SK-N-SH (cell line): ENCODE measurements around the gene PPP2R5D. TPM values are rescaled to one million over a fixed set of nuclear protein-coding genes. Genes with fewer than 3 reads are reported as not detected.

Experiments used
- CTCF ChIA-PET: fragments of 300-600, 350-600 bp; formaldehyde crosslinking; extraction: SDS; loops from one replicate; lab custom pipeline; 2021; lab: Yijun Ruan, JAX
- POLR2A ChIA-PET: fragments of 350-600 bp; sonication (Branson Sonifier 250); formaldehyde crosslinking; extraction: SDS; loops from one replicate; lab custom pipeline; 2020; ENCODE audit warnings: antibody characterized with exemption, inconsistent platforms; lab: Yijun Ruan, JAX
- DNase-seq: peaks from one replicate; pipeline ENCODE4 v3.0.0; 2012
- H2AFZ ChIP-seq: fragments of 200-600 bp; sonication (generic); 2 replicates; pipeline ENCODE4 v1.8.1; 2016; ENCODE audit warnings: antibody characterized with exemption, mild to moderate bottlenecking, low read depth
- H3F3A ChIP-seq: fragments of 200-600 bp; sonication (generic); replicated peaks from 2 replicates; pipeline ENCODE3; 2016; ENCODE audit warnings: antibody characterized with exemption, mild to moderate bottlenecking; ENCODE audit not compliant: insufficient read depth
- H3K27ac ChIP-seq, 2 experiments: fragments of 200-500 bp in 1 of 2; fragments of 200-600 bp in 1 of 2; sonication (Bioruptor generic) in 1 of 2; sonication (generic), shearing (Covaris generic) in 1 of 2; 2 replicates each; pipeline versions ENCODE4 v1.5.1 to v1.6.1; 2014 to 2016; ENCODE audit warnings: low read depth in 2 of 2, inconsistent platforms in 1 of 2, low read length in 1 of 2, mild to moderate bottlenecking in 1 of 2, mixed read lengths in 1 of 2
- H3K27me3 ChIP-seq: fragments of 200-600 bp; sonication (generic), shearing (Covaris generic); 2 replicates; pipeline ENCODE4 v1.6.1; 2016; ENCODE audit warnings: mixed run types; ENCODE audit not compliant: insufficient read depth
- H3K36me3 ChIP-seq, 2 experiments: fragments of 200-500 bp in 1 of 2; fragments of 200-600 bp in 1 of 2; sonication (Bioruptor generic) in 1 of 2; sonication (generic) in 1 of 2; replicated peaks in 1 of 2; 2 replicates each; pipeline versions ENCODE3 to v1.5.1; 2014 to 2016; ENCODE audit warnings: low read length in 1 of 2, mild to moderate bottlenecking in 1 of 2; ENCODE audit not compliant: insufficient read depth in 2 of 2, control insufficient read depth in 1 of 2
- H3K4me1 ChIP-seq, 2 experiments: fragments of 200-500 bp in 1 of 2; fragments of 200-600 bp in 1 of 2; sonication (Bioruptor generic) in 1 of 2; sonication (generic), shearing (Covaris generic) in 1 of 2; 2 replicates each; pipeline versions ENCODE4 v1.5.1 to v1.6.1; 2014 to 2016; ENCODE audit warnings: low read depth in 1 of 2, low read length in 1 of 2, mixed run types in 1 of 2; ENCODE audit not compliant: insufficient read depth in 2 of 2, control insufficient read depth in 1 of 2
- H3K4me2 ChIP-seq: fragments of 200-600 bp; sonication (generic), shearing (Covaris generic); 2 replicates; pipeline ENCODE4 v1.6.1; 2017; ENCODE audit warnings: mixed run types
- H3K4me3 ChIP-seq, 2 experiments: fragments of 200-500 bp in 1 of 2; fragments of 200-600 bp in 1 of 2; sonication (Bioruptor generic) in 1 of 2; sonication (generic), shearing (Covaris generic) in 1 of 2; 2 replicates each; pipeline versions ENCODE4 v1.5.1 to v1.8.1; 2014 to 2016; ENCODE audit warnings: low read depth in 2 of 2, inconsistent platforms in 1 of 2, low read length in 1 of 2, mild to moderate bottlenecking in 1 of 2, mixed read lengths in 1 of 2, moderate library complexity in 1 of 2
- H3K79me2 ChIP-seq: fragments of 200-600 bp; sonication (generic); 2 replicates; pipeline ENCODE4 v1.8.1; 2017; ENCODE audit warnings: mild to moderate bottlenecking; ENCODE audit not compliant: insufficient read depth
- H3K9ac ChIP-seq: fragments of 200-600 bp; sonication (generic); 2 replicates; pipeline ENCODE4 v1.6.1; 2017; ENCODE audit warnings: mixed run types
- H3K9me2 ChIP-seq: fragments of 200-600 bp; sonication (generic); 2 replicates; pipeline ENCODE4 v1.6.1; 2017; ENCODE audit warnings: mixed run types
- H3K9me3 ChIP-seq: fragments of 200-600 bp; sonication (generic); 2 replicates; pipeline ENCODE4 v1.6.1; 2017; ENCODE audit warnings: mixed run types, mild to moderate bottlenecking, moderate library complexity
- H4K20me1 ChIP-seq: fragments of 200-600 bp; sonication (generic); 2 replicates; pipeline ENCODE4 v1.6.1; 2017; ENCODE audit warnings: mild to moderate bottlenecking, mixed run types; ENCODE audit not compliant: insufficient read depth
- CHD2 ChIP-seq: fragments of 150-350 bp; IDR thresholded peaks from 2 replicates; pipeline ENCODE4 v1.6.1; 2018; ENCODE audit warnings: low read length; ENCODE audit not compliant: partially characterized antibody
- ELF1 ChIP-seq: IDR thresholded peaks from 2 replicates; pipeline ENCODE4 v1.4.0; 2012
- FOSL2 ChIP-seq: IDR thresholded peaks from 2 replicates; pipeline ENCODE4 v1.4.0; 2012; ENCODE audit warnings: low read depth, mild to moderate bottlenecking, moderate library complexity, borderline replicate concordance
- FOXM1 ChIP-seq: IDR thresholded peaks from 2 replicates; pipeline ENCODE4 v1.4.0; 2012; ENCODE audit warnings: low read depth, mild to moderate bottlenecking
- GABPA ChIP-seq: IDR thresholded peaks from 2 replicates; pipeline ENCODE4 v1.4.0; 2012; ENCODE audit warnings: low read depth, mild to moderate bottlenecking
- JUND ChIP-seq: IDR thresholded peaks from 2 replicates; pipeline ENCODE4 v1.4.0; 2012
- MEF2A ChIP-seq: IDR thresholded peaks from 2 replicates; pipeline ENCODE4 v1.4.0; 2012; ENCODE audit warnings: low read depth, borderline replicate concordance
- NFIC ChIP-seq: IDR thresholded peaks from 2 replicates; pipeline ENCODE4 v1.4.0; 2012; ENCODE audit warnings: borderline replicate concordance
- NRF1 ChIP-seq: IDR thresholded peaks from 2 replicates; pipeline ENCODE4 v1.6.1; 2012; ENCODE audit warnings: low read depth, mild to moderate bottlenecking, low read length
- POLR2AphosphoS5 ChIP-seq: IDR thresholded peaks from 2 replicates; pipeline ENCODE4 v1.6.1; 2012; ENCODE audit warnings: low read depth, low read length
- RAD21 ChIP-seq: IDR thresholded peaks from 2 replicates; pipeline ENCODE4 v1.6.1; 2012; ENCODE audit warnings: mild to moderate bottlenecking, low read length
- RFX5 ChIP-seq: IDR thresholded peaks from 2 replicates; pipeline ENCODE4 v1.6.1; 2012; ENCODE audit warnings: mild to moderate bottlenecking, improper control_type of control experiment, low read length
- RXRA ChIP-seq: IDR thresholded peaks from 2 replicates; pipeline ENCODE4 v1.4.0; 2012; ENCODE audit warnings: low read depth, mild to moderate bottlenecking, borderline replicate concordance
- SIN3A ChIP-seq: IDR thresholded peaks from 2 replicates; pipeline ENCODE4 v1.6.1; 2012; ENCODE audit warnings: low read depth, mild to moderate bottlenecking, low read length, moderate library complexity, borderline replicate concordance
- SMC3 ChIP-seq: IDR thresholded peaks from 2 replicates; pipeline ENCODE4 v1.6.1; 2012; ENCODE audit warnings: low read depth, low read length, improper control_type of control experiment
- TAF1 ChIP-seq: IDR thresholded peaks from 2 replicates; pipeline ENCODE4 v1.6.1; 2012; ENCODE audit warnings: low read depth, mild to moderate bottlenecking, low read length, moderate library complexity, borderline replicate concordance
- TEAD4 ChIP-seq: IDR thresholded peaks from 2 replicates; pipeline ENCODE4 v1.4.0; 2012; ENCODE audit warnings: mild to moderate bottlenecking, borderline replicate concordance; ENCODE audit not compliant: insufficient read depth
- YY1 ChIP-seq: IDR thresholded peaks from 2 replicates; pipeline ENCODE4 v1.4.0; 2012; ENCODE audit warnings: low read depth, mild to moderate bottlenecking
- WGBS: methylation state at CpG from one replicate; pipeline ENCODE4 v1.1.6; 2017; ENCODE audit warnings: low lambda C conversion rate; 5-methylcytosine and 5-hydroxymethylcytosine counted together
- polyA plus RNA-seq, 3 experiments: library from polyadenylated mRNA; depleted of rRNA; stranded (reverse); fragments of >200 nt; gene quantifications; 2 replicates each; pipeline ENCODE4 v1.2.3, GENCODE V29; 2012
- TF ChIP-seq, protein P1 (sequence below): IDR thresholded peaks from 2 replicates; pipeline ENCODE4 v1.4.0; 2012; ENCODE audit warnings: low read depth, borderline replicate concordance
- TF ChIP-seq, protein P2 (sequence below): IDR thresholded peaks from 2 replicates; pipeline ENCODE4; 2012
- TF ChIP-seq, protein P3 (sequence below): fragments of 150-350 bp; IDR thresholded peaks from 2 replicates; pipeline ENCODE4 v1.6.1; 2016; ENCODE audit warnings: mild to moderate bottlenecking, low read depth, low read length
- TF ChIP-seq, protein P4 (sequence below): IDR thresholded peaks from 2 replicates; pipeline ENCODE4 v1.4.0; 2012; ENCODE audit warnings: low read depth, borderline replicate concordance
- TF ChIP-seq, protein P5 (sequence below): IDR thresholded peaks from 2 replicates; pipeline ENCODE4 v1.4.0; 2012; ENCODE audit warnings: low read depth
- TF ChIP-seq, protein P6 (sequence below): fragments of 200-600 bp; sonication (generic); IDR thresholded peaks from 2 replicates; pipeline ENCODE4 v1.6.1; 2017; ENCODE audit warnings: antibody characterized with exemption, mild to moderate bottlenecking, moderate library complexity

The PPP2R5D gene
- polyA plus RNA-seq, 1 of the 3 experiments (the other 2 are of a cell fraction): 37.6 TPM

DNA sequence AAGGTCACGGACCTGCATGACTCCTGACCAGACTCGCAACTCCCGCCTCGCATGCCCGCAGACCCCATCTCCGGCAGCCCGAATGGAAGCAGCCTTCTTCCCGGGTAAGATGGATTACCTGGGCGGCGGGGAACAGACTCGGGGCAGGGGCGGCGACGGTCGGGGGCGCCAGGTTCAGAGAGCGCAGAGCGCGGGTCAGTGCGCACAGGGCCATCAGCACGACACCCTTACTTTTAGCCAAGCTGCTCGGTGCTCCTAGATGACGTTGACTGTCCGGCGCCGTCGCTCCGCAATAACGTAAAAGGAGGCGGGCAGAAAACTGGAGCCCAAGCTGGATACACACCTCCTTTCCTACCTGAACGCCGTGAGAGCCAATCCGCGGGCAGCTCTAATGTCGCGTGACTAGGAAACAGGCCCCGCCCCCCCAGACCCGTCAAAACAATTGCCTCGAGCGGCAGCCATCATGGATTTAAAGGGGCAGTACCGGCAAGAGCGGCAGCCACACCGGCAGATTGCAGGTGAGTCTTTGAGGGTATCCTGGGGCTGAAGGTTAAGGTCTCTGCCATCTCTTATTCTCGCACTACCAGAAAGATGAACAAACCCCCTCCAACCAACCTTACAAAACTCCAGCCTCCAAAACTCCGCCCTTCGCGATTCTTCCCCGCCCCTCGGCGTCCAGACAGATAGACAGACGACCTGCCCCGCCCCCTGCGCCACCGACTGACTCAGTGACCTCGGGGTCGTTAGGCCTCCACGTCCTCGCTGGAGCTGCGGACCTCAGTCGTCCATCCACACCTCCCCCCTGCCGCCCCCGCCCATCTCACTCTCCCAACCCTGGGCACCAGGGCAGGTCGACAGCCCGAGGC is 75.0 kb downstream of the PPP2R5D start, which contains the start of the genes KLC4 and MRPL2:
Gene KLC4, plus strand, starts transcription at position 464 of the 866 bp plus-strand sequence. CDS start 1,705 bp downstream, outside the sequence.
Gene MRPL2, minus strand, starts transcription at position 267 of the 866 bp plus-strand sequence. Its CDS starts 53 bp downstream, at position 214.
- peak within 1 kb of the TSS; percentile 85 for H2AFZ ChIP-seq
- peak within 1 kb of the TSS; percentile 90 to 92 for H3K4me3 ChIP-seq
- H3K9ac ChIP-seq: peak within 1 kb of the TSS; percentile 91
- H3K4me2 ChIP-seq: peak within 1 kb of the TSS; percentile 91
- peak; percentile 98 for DNase-seq
- no peaks in the 10 kb centered on the region for H3K9me2 ChIP-seq
- H3K9me3 ChIP-seq: no peaks in the 10 kb centered on the region
- H4K20me1 ChIP-seq: no peaks in the 10 kb centered on the region
- peaks cover 7 to 14% of the 10 kb centered on the region in 2 experiments for H3K36me3 ChIP-seq
- peaks cover 37% of the 10 kb centered on the region for H3K79me2 ChIP-seq
- peaks cover 9% of the 10 kb centered on the region for H3F3A ChIP-seq
- peaks cover 0 to 14% of the 10 kb centered on the region in 2 experiments; a peak in 3 of 4 replicates for H3K4me1 ChIP-seq
- peak within 1 kb of the TSS; percentile 63 to 86 for H3K27ac ChIP-seq
- no peaks in the 10 kb centered on the region for H3K27me3 ChIP-seq
- ChIA-PET CTCF (interaction anchor here (1.5 to 2.7 kb wide), 3 partner anchors 11 to 84 kb away, joined by 4 to 14 read pairs (median 12); partner anchors contain the start of gene PTK7), POLR2A (interaction anchor here (0.7 to 2.7 kb wide), 7 partner anchors 17 to 169 kb away, joined by 3 to 9 read pairs (median 4); partner anchors contain the start of genes KLHDC3, MEA1, PEX6 and PTK7)
- under 1% methylated on average over 24 of the region's 64 CpGs for WGBS
- TF ChIP-seq CHD2 (peak; percentile 91), MEF2A (no peak), RFX5 (no peak), ELF1 (no peak), NRF1 (no peak), TAF1 (peak; percentile 45; the same call in 1 of the 2 replicates), GABPA (peak; percentile 34; the same call in 1 of the 2 replicates), YY1 (peak; percentile 96), NFIC (no peak), TEAD4 (no peak), FOXM1 (no peak), SMC3 (no peak), RXRA (no peak), JUND (no peak), RAD21 (no peak), POLR2AphosphoS5 (peak; percentile 90), FOSL2 (no peak), SIN3A (peak; percentile 74; the same call in 1 of the 2 replicates)
- TF ChIP-seq, protein P1, sequence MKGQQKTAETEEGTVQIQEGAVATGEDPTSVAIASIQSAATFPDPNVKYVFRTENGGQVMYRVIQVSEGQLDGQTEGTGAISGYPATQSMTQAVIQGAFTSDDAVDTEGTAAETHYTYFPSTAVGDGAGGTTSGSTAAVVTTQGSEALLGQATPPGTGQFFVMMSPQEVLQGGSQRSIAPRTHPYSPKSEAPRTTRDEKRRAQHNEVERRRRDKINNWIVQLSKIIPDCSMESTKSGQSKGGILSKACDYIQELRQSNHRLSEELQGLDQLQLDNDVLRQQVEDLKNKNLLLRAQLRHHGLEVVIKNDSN: peak; percentile 78
- TF ChIP-seq, protein P2, sequence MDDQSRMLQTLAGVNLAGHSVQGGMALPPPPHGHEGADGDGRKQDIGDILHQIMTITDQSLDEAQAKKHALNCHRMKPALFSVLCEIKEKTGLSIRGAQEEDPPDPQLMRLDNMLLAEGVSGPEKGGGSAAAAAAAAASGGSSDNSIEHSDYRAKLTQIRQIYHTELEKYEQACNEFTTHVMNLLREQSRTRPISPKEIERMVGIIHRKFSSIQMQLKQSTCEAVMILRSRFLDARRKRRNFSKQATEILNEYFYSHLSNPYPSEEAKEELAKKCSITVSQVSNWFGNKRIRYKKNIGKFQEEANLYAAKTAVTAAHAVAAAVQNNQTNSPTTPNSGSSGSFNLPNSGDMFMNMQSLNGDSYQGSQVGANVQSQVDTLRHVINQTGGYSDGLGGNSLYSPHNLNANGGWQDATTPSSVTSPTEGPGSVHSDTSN: peak; percentile 83
- TF ChIP-seq, protein P3, sequence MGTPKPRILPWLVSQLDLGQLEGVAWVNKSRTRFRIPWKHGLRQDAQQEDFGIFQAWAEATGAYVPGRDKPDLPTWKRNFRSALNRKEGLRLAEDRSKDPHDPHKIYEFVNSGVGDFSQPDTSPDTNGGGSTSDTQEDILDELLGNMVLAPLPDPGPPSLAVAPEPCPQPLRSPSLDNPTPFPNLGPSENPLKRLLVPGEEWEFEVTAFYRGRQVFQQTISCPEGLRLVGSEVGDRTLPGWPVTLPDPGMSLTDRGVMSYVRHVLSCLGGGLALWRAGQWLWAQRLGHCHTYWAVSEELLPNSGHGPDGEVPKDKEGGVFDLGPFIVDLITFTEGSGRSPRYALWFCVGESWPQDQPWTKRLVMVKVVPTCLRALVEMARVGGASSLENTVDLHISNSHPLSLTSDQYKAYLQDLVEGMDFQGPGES: 0 out of 2 replicates have a peak, but pooled peaks have one; percentile 1
- TF ChIP-seq, protein P4, sequence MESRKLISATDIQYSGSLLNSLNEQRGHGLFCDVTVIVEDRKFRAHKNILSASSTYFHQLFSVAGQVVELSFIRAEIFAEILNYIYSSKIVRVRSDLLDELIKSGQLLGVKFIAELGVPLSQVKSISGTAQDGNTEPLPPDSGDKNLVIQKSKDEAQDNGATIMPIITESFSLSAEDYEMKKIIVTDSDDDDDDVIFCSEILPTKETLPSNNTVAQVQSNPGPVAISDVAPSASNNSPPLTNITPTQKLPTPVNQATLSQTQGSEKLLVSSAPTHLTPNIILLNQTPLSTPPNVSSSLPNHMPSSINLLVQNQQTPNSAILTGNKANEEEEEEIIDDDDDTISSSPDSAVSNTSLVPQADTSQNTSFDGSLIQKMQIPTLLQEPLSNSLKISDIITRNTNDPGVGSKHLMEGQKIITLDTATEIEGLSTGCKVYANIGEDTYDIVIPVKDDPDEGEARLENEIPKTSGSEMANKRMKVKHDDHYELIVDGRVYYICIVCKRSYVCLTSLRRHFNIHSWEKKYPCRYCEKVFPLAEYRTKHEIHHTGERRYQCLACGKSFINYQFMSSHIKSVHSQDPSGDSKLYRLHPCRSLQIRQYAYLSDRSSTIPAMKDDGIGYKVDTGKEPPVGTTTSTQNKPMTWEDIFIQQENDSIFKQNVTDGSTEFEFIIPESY: peak; percentile 79; the same call in 1 of the 2 replicates
- TF ChIP-seq, protein P5, sequence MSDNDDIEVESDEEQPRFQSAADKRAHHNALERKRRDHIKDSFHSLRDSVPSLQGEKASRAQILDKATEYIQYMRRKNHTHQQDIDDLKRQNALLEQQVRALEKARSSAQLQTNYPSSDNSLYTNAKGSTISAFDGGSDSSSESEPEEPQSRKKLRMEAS: peak; percentile 86
- TF ChIP-seq, protein P6, sequence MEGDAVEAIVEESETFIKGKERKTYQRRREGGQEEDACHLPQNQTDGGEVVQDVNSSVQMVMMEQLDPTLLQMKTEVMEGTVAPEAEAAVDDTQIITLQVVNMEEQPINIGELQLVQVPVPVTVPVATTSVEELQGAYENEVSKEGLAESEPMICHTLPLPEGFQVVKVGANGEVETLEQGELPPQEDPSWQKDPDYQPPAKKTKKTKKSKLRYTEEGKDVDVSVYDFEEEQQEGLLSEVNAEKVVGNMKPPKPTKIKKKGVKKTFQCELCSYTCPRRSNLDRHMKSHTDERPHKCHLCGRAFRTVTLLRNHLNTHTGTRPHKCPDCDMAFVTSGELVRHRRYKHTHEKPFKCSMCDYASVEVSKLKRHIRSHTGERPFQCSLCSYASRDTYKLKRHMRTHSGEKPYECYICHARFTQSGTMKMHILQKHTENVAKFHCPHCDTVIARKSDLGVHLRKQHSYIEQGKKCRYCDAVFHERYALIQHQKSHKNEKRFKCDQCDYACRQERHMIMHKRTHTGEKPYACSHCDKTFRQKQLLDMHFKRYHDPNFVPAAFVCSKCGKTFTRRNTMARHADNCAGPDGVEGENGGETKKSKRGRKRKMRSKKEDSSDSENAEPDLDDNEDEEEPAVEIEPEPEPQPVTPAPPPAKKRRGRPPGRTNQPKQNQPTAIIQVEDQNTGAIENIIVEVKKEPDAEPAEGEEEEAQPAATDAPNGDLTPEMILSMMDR: no peak
